Measurements from ENCODE around the gene SCIN.
"Not testable (repeated sequence)": the region's sequence is repeated elsewhere in the genome, so short reads cannot be mapped to it uniquely, and the experiment has no call there.

GRCh38 chr7:12660986-12661385, 90.5 kb downstream of the SCIN start:
- TF ChIP-seq CTCF, POLR2AphosphoS5 (IDR thresholded peaks at IDR 0.05): not testable (repeated sequence)
